T47D (cell line): ENCODE data around the gene PAIP2B.
"Not testable (repeated sequence)": the region's sequence is repeated elsewhere in the genome, so short reads cannot be mapped to it uniquely, and the experiment has no call there.

Experiments
- DNase-seq, 2 experiments: peaks; one replicate each; pipeline versions ENCODE4 v3.0.0 to v3.0.0-alpha.2; 2011 to 2012; ENCODE audit warnings: low read depth in 1 of 2, low spot score in 1 of 2
- JUND ChIP-seq: IDR thresholded peaks from 2 replicates; pipeline ENCODE4 v1.6.1; 2012; ENCODE audit warnings: low read depth
- in situ Hi-C: cut with HindIII; loops from 2 replicates; pipeline ENCODE4 v1.10.0; 2016; ENCODE audit warnings: low sequenced_read_pairs, low pct_unique_long_range_greater_than_20kb

Gene PAIP2B

GRCh38 chr2:71206271-71206670 is 20.6 kb downstream of the PAIP2B start:
- DNase-seq, result no peak
- in situ Hi-C loops, result no loop called here
- no peak for TF ChIP-seq JUND

- no peak for TF ChIP-seq JUND
- in situ Hi-C loops, result no loop called here
- no peak for DNase-seq
These were observed 35.3 kb downstream of the PAIP2B start for GRCh38 chr2:71191570-71191943.

- in situ Hi-C loops, result no loop called here
- no peak for TF ChIP-seq JUND
- peak; percentile 4 to 38 for DNase-seq
These were observed 36.0 kb downstream of the PAIP2B start for GRCh38 chr2:71190656-71191569.

GRCh38 chr2:71187589-71187988 is 39.3 kb downstream of the PAIP2B start:
- no peak for TF ChIP-seq JUND
- in situ Hi-C loops, result no loop called here

GRCh38 chr2:71186973-71187372 is 39.9 kb downstream of the PAIP2B start:
- in situ Hi-C loops, result no loop called here
- no peak for TF ChIP-seq JUND
- no peak for DNase-seq

More at GRCh38 chr2:71187589-71187988, 39.3 kb downstream of the PAIP2B start:
- no peak for DNase-seq

GRCh38 chr2:71183306-71184115 is 43.4 kb downstream of the PAIP2B start:
- DNase-seq, in situ Hi-C loops: not testable (repeated sequence)

- TF ChIP-seq JUND, result no peak
- DNase-seq, result peak in 1 of 2 experiments; percentile 33
- in situ Hi-C loops, result no loop called here
These were observed 45.6 kb downstream of the PAIP2B start for GRCh38 chr2:71181316-71181715.

GRCh38 chr2:71178836-71179235 is 48.1 kb downstream of the PAIP2B start:
- in situ Hi-C loops, DNase-seq: not testable (repeated sequence)

- in situ Hi-C loops, result no loop called here
- no peak for DNase-seq
- TF ChIP-seq JUND, result no peak
These were observed 52.7 kb downstream of the PAIP2B start for GRCh38 chr2:71174207-71174606.

GRCh38 chr2:71173096-71173495 is 53.8 kb downstream of the PAIP2B start:
- TF ChIP-seq JUND, result no peak
- in situ Hi-C loops, result no loop called here
- no peak for DNase-seq

- no peak for TF ChIP-seq JUND
- DNase-seq, result no peak
- in situ Hi-C loops, result no loop called here
These were observed 60.1 kb downstream of the PAIP2B start for GRCh38 chr2:71166812-71167211.

- peak in 1 of 2 experiments; percentile 19 for DNase-seq
- in situ Hi-C loops, result no loop called here
- TF ChIP-seq JUND, result no peak
These were observed 69.6 kb downstream of the PAIP2B start for GRCh38 chr2:71157124-71157793.
